Omental fat pad (tissue), 4 donors: Measurements from ENCODE around the gene RNPS1. TPM values are rescaled to one million over a fixed set of nuclear protein-coding genes. Genes with fewer than 3 reads are reported as not detected.

Experiments used
- ATAC-seq: fragments of 150-250 bp; one replicate; pipeline ENCODE4 v1.9.1; 2016; ENCODE audit warnings: mild to moderate bottlenecking, moderate library complexity; ENCODE audit not compliant: low FRiP score
- DNase-seq: peaks from one replicate; pipeline ENCODE4 v3.0.0-alpha.2; 2019; ENCODE audit warnings: low spot score
- total RNA-seq, 4 donors: library from RNA; depleted of rRNA; stranded (reverse); fragments of >200 nt; gene quantifications; one replicate each; pipeline ENCODE4 v1.1.0, GENCODE V29; 2016
- TF ChIP-seq, protein P1 (sequence below), 3 donors: fragments of 450-650 bp; IDR thresholded peaks; one replicate each; pipeline ENCODE4 v1.5.1; 2016 to 2017; ENCODE audit warnings: antibody characterized with exemption in 3 of 3, mild to moderate bottlenecking in 3 of 3, moderate library complexity in 2 of 3

RNPS1 gene
- total RNA-seq, 4 donors from 2014 or later, result 84.9 to 171 (median 92.2) TPM

- no peak for ATAC-seq
These were observed 58.0 kb downstream of the RNPS1 start for GRCh38 chr16:2210009-2210332.

GRCh38 chr16:2209258-2210008 lies 58.5 kb downstream of the RNPS1 start:
- DNase-seq, result no peak
- no peak for ATAC-seq
- TF ChIP-seq, protein P1, sequence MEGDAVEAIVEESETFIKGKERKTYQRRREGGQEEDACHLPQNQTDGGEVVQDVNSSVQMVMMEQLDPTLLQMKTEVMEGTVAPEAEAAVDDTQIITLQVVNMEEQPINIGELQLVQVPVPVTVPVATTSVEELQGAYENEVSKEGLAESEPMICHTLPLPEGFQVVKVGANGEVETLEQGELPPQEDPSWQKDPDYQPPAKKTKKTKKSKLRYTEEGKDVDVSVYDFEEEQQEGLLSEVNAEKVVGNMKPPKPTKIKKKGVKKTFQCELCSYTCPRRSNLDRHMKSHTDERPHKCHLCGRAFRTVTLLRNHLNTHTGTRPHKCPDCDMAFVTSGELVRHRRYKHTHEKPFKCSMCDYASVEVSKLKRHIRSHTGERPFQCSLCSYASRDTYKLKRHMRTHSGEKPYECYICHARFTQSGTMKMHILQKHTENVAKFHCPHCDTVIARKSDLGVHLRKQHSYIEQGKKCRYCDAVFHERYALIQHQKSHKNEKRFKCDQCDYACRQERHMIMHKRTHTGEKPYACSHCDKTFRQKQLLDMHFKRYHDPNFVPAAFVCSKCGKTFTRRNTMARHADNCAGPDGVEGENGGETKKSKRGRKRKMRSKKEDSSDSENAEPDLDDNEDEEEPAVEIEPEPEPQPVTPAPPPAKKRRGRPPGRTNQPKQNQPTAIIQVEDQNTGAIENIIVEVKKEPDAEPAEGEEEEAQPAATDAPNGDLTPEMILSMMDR (IDR thresholded peaks at IDR 0.05), result no peak

More at GRCh38 chr16:2210009-2210332, 58.0 kb downstream of the RNPS1 start:
- no peak for DNase-seq
- TF ChIP-seq, protein P1 (IDR thresholded peaks at IDR 0.05), result no peak

GRCh38 chr16:2208772-2209171 lies 59.2 kb downstream of the RNPS1 start:
- ATAC-seq (no peak), DNase-seq (no peak)
- TF ChIP-seq, protein P1 (IDR thresholded peaks at IDR 0.05), result no peak

GRCh38 chr16:2208308-2208707 lies 59.6 kb downstream of the RNPS1 start:
- DNase-seq, result no peak

GRCh38 chr16:2207872-2208271 lies 60.1 kb downstream of the RNPS1 start:
- ATAC-seq (no peak), DNase-seq (no peak)
- TF ChIP-seq, protein P1 (IDR thresholded peaks at IDR 0.05), result no peak

More at GRCh38 chr16:2208308-2208707, 59.6 kb downstream of the RNPS1 start:
- TF ChIP-seq, protein P1 (IDR thresholded peaks at IDR 0.05), result no peak
- no peak for ATAC-seq

- DNase-seq, result no peak
- TF ChIP-seq, protein P1 (IDR thresholded peaks at IDR 0.05), result no peak
- no peak for ATAC-seq
These were observed 61.0 kb downstream of the RNPS1 start for GRCh38 chr16:2206780-2207433.

- TF ChIP-seq, protein P1 (IDR thresholded peaks at IDR 0.05), result no peak
- ATAC-seq (no peak), DNase-seq (no peak)
These were observed 61.5 kb downstream of the RNPS1 start for GRCh38 chr16:2206420-2206779.
